GM23338 (cell line): ENCODE results near the gene LCMT1. TPM values are rescaled to one million over a fixed set of nuclear protein-coding genes. Genes with fewer than 3 reads are reported as not detected.

Experiments
- ATAC-seq: fragments of 200-7000 bp; cut with Tn5 transposase; 3 replicates; pipeline ENCODE4 v1.9.1; 2020
- DNase-seq: peaks from one replicate; pipeline ENCODE4 v3.0.0-alpha.2; 2015; ENCODE audit warnings: low spot score
- H2AFZ ChIP-seq: fragments of 200-600 bp; sonication (generic); 2 replicates; pipeline ENCODE4 v1.8.0; 2016; ENCODE audit warnings: antibody characterized with exemption, mild to moderate bottlenecking, moderate library complexity
- H3F3A ChIP-seq: fragments of 200-600 bp; sonication (generic); replicated peaks from 2 replicates; pipeline ENCODE4 v1.8.0; 2017; ENCODE audit warnings: antibody characterized with exemption, mixed run types, low read depth
- H3K27ac ChIP-seq: fragments of 200-600 bp; sonication (generic); 2 replicates; pipeline ENCODE4 v1.6.1; 2016; ENCODE audit warnings: low read depth
- H3K27me3 ChIP-seq: fragments of 200-600 bp; sonication (generic); 2 replicates; pipeline ENCODE4 v1.8.0; 2016; ENCODE audit warnings: mild to moderate bottlenecking, mixed run types, moderate library complexity; ENCODE audit not compliant: insufficient read depth
- H3K36me3 ChIP-seq: fragments of 200-600 bp; sonication (generic); 2 replicates; pipeline ENCODE4 v1.8.0; 2016; ENCODE audit warnings: mild to moderate bottlenecking; ENCODE audit not compliant: insufficient read depth
- H3K4me1 ChIP-seq: fragments of 200-600 bp; sonication (generic); 2 replicates; pipeline ENCODE4 v1.8.0; 2016; ENCODE audit warnings: mild to moderate bottlenecking, moderate library complexity; ENCODE audit not compliant: insufficient read depth
- H3K4me2 ChIP-seq: fragments of 200-600 bp; sonication (generic); 2 replicates; pipeline ENCODE4 v1.7.1; 2017; ENCODE audit warnings: mixed run types
- H3K4me3 ChIP-seq: fragments of 200-600 bp; sonication (generic); 2 replicates; pipeline ENCODE4 v1.6.1; 2016; ENCODE audit warnings: mixed run types
- H3K79me2 ChIP-seq: fragments of 200-600 bp; sonication (generic); replicated peaks from 2 replicates; pipeline ENCODE4 v1.8.0; 2017; ENCODE audit warnings: mild to moderate bottlenecking; ENCODE audit not compliant: insufficient read depth
- H3K9me2 ChIP-seq: fragments of 200-600 bp; sonication (generic); 2 replicates; pipeline ENCODE4 v1.8.0; 2017; ENCODE audit not compliant: insufficient read depth
- H4K20me1 ChIP-seq: fragments of 200-600 bp; sonication (generic); replicated peaks from 2 replicates; pipeline ENCODE4 v1.8.0; 2017; ENCODE audit warnings: mild to moderate bottlenecking; ENCODE audit not compliant: insufficient read depth
- H3K27ac Mint-ChIP-seq: 2 replicates; pipeline ENCODE4 v1.8.0; 2020; ENCODE audit warnings: inconsistent platforms, mild to moderate bottlenecking, moderate library complexity, mixed read lengths
- H3K27me3 Mint-ChIP-seq: 3 replicates; pipeline ENCODE4 v1.8.0; 2022; ENCODE audit warnings: low read depth, mild to moderate bottlenecking, moderate library complexity, mixed read lengths, inconsistent platforms; ENCODE audit not compliant: insufficient read depth, poor library complexity
- H3K36me3 Mint-ChIP-seq: 3 replicates; pipeline ENCODE4 v1.8.0; 2021; ENCODE audit warnings: low read depth, mild to moderate bottlenecking, inconsistent platforms, moderate library complexity, mixed read lengths
- H3K4me1 Mint-ChIP-seq: 3 replicates; pipeline ENCODE4 v1.8.0; 2020; ENCODE audit warnings: mild to moderate bottlenecking, inconsistent platforms, mixed read lengths
- H3K4me3 Mint-ChIP-seq: 3 replicates; pipeline ENCODE4 v1.8.0; 2021; ENCODE audit warnings: moderate library complexity, mild to moderate bottlenecking, inconsistent platforms, mixed read lengths
- H3K9me3 Mint-ChIP-seq: 3 replicates; pipeline ENCODE4 v1.8.0; 2020; ENCODE audit warnings: moderate library complexity, mild to moderate bottlenecking, inconsistent platforms, mixed read lengths
- EZH2 ChIP-seq: fragments of 200-600 bp; sonication (generic); IDR thresholded peaks from one replicate; pipeline ENCODE4 v1.8.0; 2017; ENCODE audit warnings: antibody characterized with exemption, mild to moderate bottlenecking, low read depth; ENCODE audit not compliant: unreplicated experiment
- NANOG ChIP-seq: IDR thresholded peaks from 2 replicates; pipeline ENCODE4 v1.6.1; 2016; ENCODE audit warnings: antibody characterized with exemption, borderline replicate concordance
- POLR2AphosphoS5 ChIP-seq: IDR thresholded peaks from 2 replicates; pipeline ENCODE4 v1.6.1; 2016; ENCODE audit warnings: antibody characterized with exemption, low read depth
- STAT1 ChIP-seq: IDR thresholded peaks from one replicate; pipeline ENCODE4 v1.6.1; 2016; ENCODE audit warnings: antibody characterized with exemption; ENCODE audit not compliant: unreplicated experiment
- ZNF114 ChIP-seq: fragments of 250-450 bp; sonication (Bioruptor Pico); IDR thresholded peaks from 2 replicates; pipeline ENCODE4 v1.5.0; 2020; ENCODE audit warnings: mild to moderate bottlenecking, moderate library complexity
- ZNF331 ChIP-seq: fragments of 250-450 bp; sonication (Bioruptor Pico); IDR thresholded peaks from 2 replicates; pipeline ENCODE4 v1.5.0; 2020; ENCODE audit warnings: low read depth, mild to moderate bottlenecking, moderate library complexity
- polyA plus RNA-seq: library from polyadenylated mRNA; unstranded; fragments of >200 nt; fragmentation: Nextera tagmentation; extraction: Ambion mirVana; gene quantifications from 2 replicates; pipeline ENCODE4 v1.2.1, GENCODE V29; 2016
- total RNA-seq: library from RNA; depleted of rRNA; stranded (reverse); fragments of >200 nt; shearing (Covaris generic); gene quantifications from 2 replicates; pipeline ENCODE4 v1.2.3, GENCODE V29; 2014
- TF ChIP-seq, protein P1 (sequence below): fragments of 250-450 bp; sonication (Bioruptor Pico); IDR thresholded peaks from 2 replicates; pipeline ENCODE4 v1.5.0; 2020; ENCODE audit warnings: mild to moderate bottlenecking, moderate library complexity
- TF ChIP-seq, protein P2 (sequence below), 2 experiments: fragments of 200-600 bp in 1 of 2; sonication (generic) in 1 of 2; conservative IDR thresholded peaks; 2 replicates each; pipeline versions ENCODE4 v1.5.1 to v1.6.1; 2016 to 2017; ENCODE audit warnings: antibody characterized with exemption in 2 of 2, low read depth in 2 of 2, mild to moderate bottlenecking in 2 of 2, moderate library complexity in 1 of 2

LCMT1 gene
- total and polyA plus RNA-seq, 2 experiments from 2014 or later, result 56.2 to 84.6 TPM

DNA sequence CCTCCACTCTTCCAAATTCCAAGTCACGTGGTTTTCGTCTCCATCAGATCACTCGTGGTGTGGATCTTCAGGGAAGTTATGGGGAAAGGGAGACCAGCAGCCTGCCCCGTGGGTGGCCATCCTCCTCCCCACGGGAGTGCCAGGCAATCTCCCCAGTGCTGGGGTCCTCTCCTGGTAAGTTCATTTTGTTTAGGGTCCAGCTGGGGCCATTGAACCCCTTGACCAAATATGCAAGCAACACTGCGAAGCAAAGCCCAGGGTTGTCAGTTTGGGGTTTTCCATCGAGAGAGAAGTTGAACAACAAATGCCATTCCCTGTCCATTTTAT lies 4.1 kb upstream of the LCMT1 start (continued):
- TF ChIP-seq, protein P1, sequence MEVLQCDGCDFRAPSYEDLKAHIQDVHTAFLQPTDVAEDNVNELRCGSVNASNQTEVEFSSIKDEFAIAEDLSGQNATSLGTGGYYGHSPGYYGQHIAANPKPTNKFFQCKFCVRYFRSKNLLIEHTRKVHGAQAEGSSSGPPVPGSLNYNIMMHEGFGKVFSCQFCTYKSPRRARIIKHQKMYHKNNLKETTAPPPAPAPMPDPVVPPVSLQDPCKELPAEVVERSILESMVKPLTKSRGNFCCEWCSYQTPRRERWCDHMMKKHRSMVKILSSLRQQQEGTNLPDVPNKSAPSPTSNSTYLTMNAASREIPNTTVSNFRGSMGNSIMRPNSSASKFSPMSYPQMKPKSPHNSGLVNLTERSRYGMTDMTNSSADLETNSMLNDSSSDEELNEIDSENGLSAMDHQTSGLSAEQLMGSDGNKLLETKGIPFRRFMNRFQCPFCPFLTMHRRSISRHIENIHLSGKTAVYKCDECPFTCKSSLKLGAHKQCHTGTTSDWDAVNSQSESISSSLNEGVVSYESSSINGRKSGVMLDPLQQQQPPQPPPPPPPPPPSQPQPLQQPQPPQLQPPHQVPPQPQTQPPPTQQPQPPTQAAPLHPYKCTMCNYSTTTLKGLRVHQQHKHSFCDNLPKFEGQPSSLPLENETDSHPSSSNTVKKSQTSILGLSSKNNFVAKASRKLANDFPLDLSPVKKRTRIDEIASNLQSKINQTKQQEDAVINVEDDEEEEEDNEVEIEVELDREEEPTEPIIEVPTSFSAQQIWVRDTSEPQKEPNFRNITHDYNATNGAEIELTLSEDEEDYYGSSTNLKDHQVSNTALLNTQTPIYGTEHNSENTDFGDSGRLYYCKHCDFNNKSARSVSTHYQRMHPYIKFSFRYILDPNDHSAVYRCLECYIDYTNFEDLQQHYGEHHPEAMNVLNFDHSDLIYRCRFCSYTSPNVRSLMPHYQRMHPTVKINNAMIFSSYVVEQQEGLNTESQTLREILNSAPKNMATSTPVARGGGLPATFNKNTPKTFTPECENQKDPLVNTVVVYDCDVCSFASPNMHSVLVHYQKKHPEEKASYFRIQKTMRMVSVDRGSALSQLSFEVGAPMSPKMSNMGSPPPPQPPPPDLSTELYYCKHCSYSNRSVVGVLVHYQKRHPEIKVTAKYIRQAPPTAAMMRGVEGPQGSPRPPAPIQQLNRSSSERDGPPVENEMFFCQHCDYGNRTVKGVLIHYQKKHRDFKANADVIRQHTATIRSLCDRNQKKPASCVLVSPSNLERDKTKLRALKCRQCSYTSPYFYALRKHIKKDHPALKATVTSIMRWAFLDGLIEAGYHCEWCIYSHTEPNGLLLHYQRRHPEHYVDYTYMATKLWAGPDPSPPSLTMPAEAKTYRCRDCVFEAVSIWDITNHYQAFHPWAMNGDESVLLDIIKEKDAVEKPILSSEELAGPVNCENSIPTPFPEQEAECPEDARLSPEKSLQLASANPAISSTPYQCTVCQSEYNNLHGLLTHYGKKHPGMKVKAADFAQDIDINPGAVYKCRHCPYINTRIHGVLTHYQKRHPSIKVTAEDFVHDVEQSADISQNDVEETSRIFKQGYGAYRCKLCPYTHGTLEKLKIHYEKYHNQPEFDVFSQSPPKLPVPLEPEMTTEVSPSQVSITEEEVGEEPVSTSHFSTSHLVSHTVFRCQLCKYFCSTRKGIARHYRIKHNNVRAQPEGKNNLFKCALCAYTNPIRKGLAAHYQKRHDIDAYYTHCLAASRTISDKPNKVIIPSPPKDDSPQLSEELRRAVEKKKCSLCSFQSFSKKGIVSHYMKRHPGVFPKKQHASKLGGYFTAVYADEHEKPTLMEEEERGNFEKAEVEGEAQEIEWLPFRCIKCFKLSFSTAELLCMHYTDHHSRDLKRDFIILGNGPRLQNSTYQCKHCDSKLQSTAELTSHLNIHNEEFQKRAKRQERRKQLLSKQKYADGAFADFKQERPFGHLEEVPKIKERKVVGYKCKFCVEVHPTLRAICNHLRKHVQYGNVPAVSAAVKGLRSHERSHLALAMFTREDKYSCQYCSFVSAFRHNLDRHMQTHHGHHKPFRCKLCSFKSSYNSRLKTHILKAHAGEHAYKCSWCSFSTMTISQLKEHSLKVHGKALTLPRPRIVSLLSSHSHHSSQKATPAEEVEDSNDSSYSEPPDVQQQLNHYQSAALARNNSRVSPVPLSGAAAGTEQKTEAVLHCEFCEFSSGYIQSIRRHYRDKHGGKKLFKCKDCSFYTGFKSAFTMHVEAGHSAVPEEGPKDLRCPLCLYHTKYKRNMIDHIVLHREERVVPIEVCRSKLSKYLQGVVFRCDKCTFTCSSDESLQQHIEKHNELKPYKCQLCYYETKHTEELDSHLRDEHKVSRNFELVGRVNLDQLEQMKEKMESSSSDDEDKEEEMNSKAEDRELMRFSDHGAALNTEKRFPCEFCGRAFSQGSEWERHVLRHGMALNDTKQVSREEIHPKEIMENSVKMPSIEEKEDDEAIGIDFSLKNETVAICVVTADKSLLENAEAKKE (CRISPR knock-in tag), result no peak
- TF ChIP-seq, protein P2, sequence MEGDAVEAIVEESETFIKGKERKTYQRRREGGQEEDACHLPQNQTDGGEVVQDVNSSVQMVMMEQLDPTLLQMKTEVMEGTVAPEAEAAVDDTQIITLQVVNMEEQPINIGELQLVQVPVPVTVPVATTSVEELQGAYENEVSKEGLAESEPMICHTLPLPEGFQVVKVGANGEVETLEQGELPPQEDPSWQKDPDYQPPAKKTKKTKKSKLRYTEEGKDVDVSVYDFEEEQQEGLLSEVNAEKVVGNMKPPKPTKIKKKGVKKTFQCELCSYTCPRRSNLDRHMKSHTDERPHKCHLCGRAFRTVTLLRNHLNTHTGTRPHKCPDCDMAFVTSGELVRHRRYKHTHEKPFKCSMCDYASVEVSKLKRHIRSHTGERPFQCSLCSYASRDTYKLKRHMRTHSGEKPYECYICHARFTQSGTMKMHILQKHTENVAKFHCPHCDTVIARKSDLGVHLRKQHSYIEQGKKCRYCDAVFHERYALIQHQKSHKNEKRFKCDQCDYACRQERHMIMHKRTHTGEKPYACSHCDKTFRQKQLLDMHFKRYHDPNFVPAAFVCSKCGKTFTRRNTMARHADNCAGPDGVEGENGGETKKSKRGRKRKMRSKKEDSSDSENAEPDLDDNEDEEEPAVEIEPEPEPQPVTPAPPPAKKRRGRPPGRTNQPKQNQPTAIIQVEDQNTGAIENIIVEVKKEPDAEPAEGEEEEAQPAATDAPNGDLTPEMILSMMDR (conservative IDR thresholded peaks at IDR 0.05; ENCODE audit: low read depth in 2 of 2), result no peak
- TF ChIP-seq ZNF331, result no peak

DNA sequence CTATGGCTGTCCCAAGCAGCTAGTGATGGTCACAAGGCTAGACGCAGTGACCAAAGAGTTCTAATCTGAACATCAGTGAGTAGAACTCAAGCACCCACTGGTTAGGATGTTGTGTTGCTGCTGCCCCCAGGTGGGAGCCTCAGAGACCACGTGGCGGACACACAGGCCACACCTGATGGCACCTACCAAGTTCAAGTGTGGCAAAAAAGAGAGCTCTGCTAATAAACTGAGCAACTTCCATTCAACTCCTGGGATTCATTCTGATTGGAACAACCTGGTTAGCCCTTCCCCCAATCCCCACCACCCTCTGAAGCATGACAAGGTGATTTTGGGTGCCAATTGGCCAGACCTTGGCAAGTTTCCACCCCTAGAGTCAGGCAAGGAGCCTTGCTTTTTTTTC lies 3.5 kb upstream of the LCMT1 start:
- no peaks in the 10 kb centered on the region for H3K9me2 ChIP-seq
- 0 out of 2 replicates have a peak, but pooled peaks cover 2% of the 10 kb centered on the region for H4K20me1 ChIP-seq
- peaks cover 14% of the 10 kb centered on the region for H3K4me1 Mint-ChIP-seq
- no peaks in the 10 kb centered on the region for H3K27me3 ChIP-seq
- H3K27ac ChIP-seq, result no peak overlapping the region
- H3K27ac Mint-ChIP-seq, result no peak overlapping the region; the same call in 1 of the 2 replicates
- TF ChIP-seq NANOG, result no peak
- no peak for TF ChIP-seq STAT1
- no peak for TF ChIP-seq ZNF114
- TF ChIP-seq EZH2, result no peak
- TF ChIP-seq, protein P2 (conservative IDR thresholded peaks at IDR 0.05; ENCODE audit: low read depth in 2 of 2), result peak; percentile 10 to 55; a peak in 3 of 4 replicates
- no peak for TF ChIP-seq POLR2AphosphoS5
- no peak for TF ChIP-seq ZNF331
- H3F3A ChIP-seq, result 0 out of 2 replicates have a peak, but pooled peaks cover 3% of the 10 kb centered on the region
- DNase-seq, result peak; percentile 50
- no peak for ATAC-seq
- no peaks in the 10 kb centered on the region; the same call in 2 of the 3 replicates for H3K9me3 Mint-ChIP-seq
- peaks cover 19% of the 10 kb centered on the region for H3K79me2 ChIP-seq
- H3K27me3 Mint-ChIP-seq, result peaks cover 18% of the 10 kb centered on the region
- peak overlapping the region; percentile 88; the same call in 1 of the 2 replicates for H3K4me2 ChIP-seq
- H3K4me3 ChIP-seq, result peak overlapping the region; percentile 75; the same call in 1 of the 2 replicates
- no peak overlapping the region for H2AFZ ChIP-seq
- peak overlapping the region; percentile 91 for H3K4me3 Mint-ChIP-seq
- H3K36me3 Mint-ChIP-seq, result no peaks in the 10 kb centered on the region
- H3K36me3 ChIP-seq, result no peaks in the 10 kb centered on the region
- peaks cover 10% of the 10 kb centered on the region for H3K4me1 ChIP-seq
